WTC11 (cell line): ENCODE results near the gene G2E3. TPM values are rescaled to one million over a fixed set of nuclear protein-coding genes. Genes with fewer than 3 reads are reported as not detected.

Experiments used
- ATAC-seq: fragments of 200-7000 bp; cut with Tn5 transposase; 2 replicates; pipeline ENCODE4 v1.10.0; 2021; ENCODE audit warnings: mild to moderate bottlenecking, moderate library complexity
- Bru-seq: library from RNA; stranded (reverse); fragments of 400-500 nt; gene quantifications from one replicate; lab custom pipeline; 2021; lab: Mats Ljungman, UMichigan
- CTCF ChIA-PET: fragments of 300-600 bp; sonication (Branson Sonifier 250); formaldehyde crosslinking; loops from one replicate; lab custom pipeline; 2021; ENCODE audit warnings: antibody characterized with exemption; lab: Charles Lee
- POLR2A ChIA-PET: fragments of 350-600 bp; sonication (Branson Sonifier 250); formaldehyde crosslinking; loops from one replicate; lab custom pipeline; 2021; ENCODE audit warnings: antibody characterized with exemption; lab: Charles Lee
- DNase-seq: peaks from one replicate; pipeline ENCODE4 v3.0.0; 2021; ENCODE audit warnings: low spot score
- H3K27ac Mint-ChIP-seq: 2 replicates; pipeline ENCODE4 v1.8.0; 2021; ENCODE audit warnings: mixed read lengths
- H3K27me3 Mint-ChIP-seq: 2 replicates; pipeline ENCODE4 v1.8.0; 2021; ENCODE audit warnings: low read depth, mild to moderate bottlenecking, moderate library complexity, mixed read lengths
- H3K36me3 Mint-ChIP-seq: 2 replicates; pipeline ENCODE4 v1.8.0; 2021; ENCODE audit warnings: mixed read lengths
- H3K4me1 Mint-ChIP-seq: 2 replicates; pipeline ENCODE4 v1.8.0; 2022; ENCODE audit warnings: mixed read lengths
- H3K4me3 Mint-ChIP-seq: 2 replicates; pipeline ENCODE4 v1.8.0; 2021; ENCODE audit warnings: mild to moderate bottlenecking, moderate library complexity, mixed read lengths
- H3K9me3 Mint-ChIP-seq: 2 replicates; pipeline ENCODE4 v1.8.0; 2021; ENCODE audit warnings: mixed read lengths
- ATF1 ChIP-seq: sonication (generic); formaldehyde crosslinking; IDR thresholded peaks from 2 replicates; pipeline ENCODE4 v1.8.1; 2023; ENCODE audit warnings: mild to moderate bottlenecking, moderate library complexity, missing genetic modification reagents
- ATF2 ChIP-seq: sonication (generic); formaldehyde crosslinking; IDR thresholded peaks from 2 replicates; pipeline ENCODE4 v1.8.1; 2022; ENCODE audit warnings: low read depth, missing genetic modification reagents, borderline replicate concordance
- CREM ChIP-seq: sonication (generic); formaldehyde crosslinking; IDR thresholded peaks from 2 replicates; pipeline ENCODE4 v1.8.1; 2022; ENCODE audit warnings: mild to moderate bottlenecking, missing genetic modification reagents, moderate library complexity
- ETV6 ChIP-seq: sonication (generic); formaldehyde crosslinking; IDR thresholded peaks from 2 replicates; pipeline ENCODE4 v1.8.1; 2022; ENCODE audit warnings: mild to moderate bottlenecking, missing genetic modification reagents
- MAX ChIP-seq: sonication (generic); formaldehyde crosslinking; IDR thresholded peaks from 2 replicates; pipeline ENCODE4 v1.8.0; 2022; ENCODE audit warnings: mild to moderate bottlenecking, missing genetic modification reagents
- NR3C1 ChIP-seq: sonication (generic); formaldehyde crosslinking; conservative IDR thresholded peaks from 2 replicates; pipeline ENCODE4 v1.8.1; 2023; ENCODE audit warnings: low read depth, mild to moderate bottlenecking, missing genetic modification reagents
- RELA ChIP-seq: sonication (generic); formaldehyde crosslinking; IDR thresholded peaks from 2 replicates; pipeline ENCODE4 v1.8.1; 2022; ENCODE audit warnings: missing genetic modification reagents, mild to moderate bottlenecking, borderline replicate concordance
- SP1 ChIP-seq: sonication (generic); formaldehyde crosslinking; conservative IDR thresholded peaks from 2 replicates; pipeline ENCODE4 v1.8.1; 2022; ENCODE audit warnings: missing genetic modification reagents
- TCF7 ChIP-seq: sonication (generic); formaldehyde crosslinking; IDR thresholded peaks from 2 replicates; pipeline ENCODE4 v1.8.0; 2022; ENCODE audit warnings: mild to moderate bottlenecking, low read depth, missing genetic modification reagents, moderate library complexity
- ZNF121 ChIP-seq: sonication (generic); formaldehyde crosslinking; IDR thresholded peaks from 2 replicates; pipeline ENCODE4 v1.8.0; 2023; ENCODE audit warnings: missing genetic modification reagents
- ZNF281 ChIP-seq: sonication (generic); formaldehyde crosslinking; IDR thresholded peaks from 2 replicates; pipeline ENCODE4 v1.8.0; 2023; ENCODE audit warnings: mild to moderate bottlenecking, missing genetic modification reagents
- ZNF317 ChIP-seq: sonication (generic); formaldehyde crosslinking; IDR thresholded peaks from 2 replicates; pipeline ENCODE4 v1.8.1; 2023; ENCODE audit warnings: low read depth, mild to moderate bottlenecking, moderate library complexity, missing genetic modification reagents, borderline replicate concordance
- ZNF396 ChIP-seq: fragments of 250-450 bp; sonication (Bioruptor Pico); IDR thresholded peaks from 2 replicates; pipeline ENCODE4 v1.8.0; 2021; ENCODE audit warnings: mild to moderate bottlenecking, moderate library complexity, borderline replicate concordance
- long read RNA-seq, 3 experiments: library from RNA in 1 of 3; library from capped mRNA in 1 of 3; library from polyadenylated mRNA in 1 of 3; unstranded in 2 of 3; stranded (forward) in 1 of 3; transcript quantifications; one replicate each; pipeline ENCODE4 v2.0.0, GENCODE V29; 2021
- total RNA-seq: library from RNA; stranded (reverse); gene quantifications from 3 replicates; pipeline ENCODE4 v1.2.3, GENCODE V29; 2021
- TF ChIP-seq, protein P1 (sequence below): fragments of 250-450 bp; sonication (Bioruptor Pico); IDR thresholded peaks from 2 replicates; pipeline ENCODE4 v1.9.0; 2021; ENCODE audit warnings: moderate library complexity, mild to moderate bottlenecking, inconsistent platforms, borderline replicate concordance
- TF ChIP-seq, protein P2 (sequence below): sonication (generic); formaldehyde crosslinking; IDR thresholded peaks from 2 replicates; pipeline ENCODE4 v1.8.1; 2022; ENCODE audit warnings: missing genetic modification reagents, borderline replicate concordance
- TF ChIP-seq, protein P3 (sequence below): sonication (generic); formaldehyde crosslinking; IDR thresholded peaks from 2 replicates; pipeline ENCODE4 v1.8.0; 2023; ENCODE audit warnings: missing genetic modification reagents, mild to moderate bottlenecking, borderline replicate concordance
- TF ChIP-seq, protein P4 (sequence below): fragments of 250-450 bp; sonication (Bioruptor Pico); IDR thresholded peaks from 2 replicates; pipeline ENCODE4 v1.8.0; 2021; ENCODE audit warnings: mild to moderate bottlenecking
- TF ChIP-seq, protein P5 (sequence below): sonication (generic); formaldehyde crosslinking; IDR thresholded peaks from 2 replicates; pipeline ENCODE4 v1.8.1; 2023; ENCODE audit warnings: mild to moderate bottlenecking, missing genetic modification reagents

G2E3 gene
- 63.1 to 66.2 TPM (median 64.3 TPM) in 3 replicates for total RNA-seq
- Bru-seq, nascent RNA: percentile 95 among the genes with signal in this experiment
- long read RNA-seq, experiment 1, full-length matches to known transcripts: 273 of 358 reads
- long read RNA-seq, experiment 1, partial matches to known transcripts: 48 of 358 reads
- long read RNA-seq, experiment 1, other reads (novel, unspliced or antisense): 37 of 358 reads
- long read RNA-seq, experiment 2, full-length matches to known transcripts: 27 of 101 reads
- long read RNA-seq, experiment 2, partial matches to known transcripts: 37 of 101 reads
- long read RNA-seq, experiment 2, other reads (novel, unspliced or antisense): 37 of 101 reads
- long read RNA-seq, experiment 3, full-length matches to known transcripts: 45 of 105 reads
- long read RNA-seq, experiment 3, partial matches to known transcripts: 22 of 105 reads
- long read RNA-seq, experiment 3, other reads (novel, unspliced or antisense): 38 of 105 reads

DNA sequence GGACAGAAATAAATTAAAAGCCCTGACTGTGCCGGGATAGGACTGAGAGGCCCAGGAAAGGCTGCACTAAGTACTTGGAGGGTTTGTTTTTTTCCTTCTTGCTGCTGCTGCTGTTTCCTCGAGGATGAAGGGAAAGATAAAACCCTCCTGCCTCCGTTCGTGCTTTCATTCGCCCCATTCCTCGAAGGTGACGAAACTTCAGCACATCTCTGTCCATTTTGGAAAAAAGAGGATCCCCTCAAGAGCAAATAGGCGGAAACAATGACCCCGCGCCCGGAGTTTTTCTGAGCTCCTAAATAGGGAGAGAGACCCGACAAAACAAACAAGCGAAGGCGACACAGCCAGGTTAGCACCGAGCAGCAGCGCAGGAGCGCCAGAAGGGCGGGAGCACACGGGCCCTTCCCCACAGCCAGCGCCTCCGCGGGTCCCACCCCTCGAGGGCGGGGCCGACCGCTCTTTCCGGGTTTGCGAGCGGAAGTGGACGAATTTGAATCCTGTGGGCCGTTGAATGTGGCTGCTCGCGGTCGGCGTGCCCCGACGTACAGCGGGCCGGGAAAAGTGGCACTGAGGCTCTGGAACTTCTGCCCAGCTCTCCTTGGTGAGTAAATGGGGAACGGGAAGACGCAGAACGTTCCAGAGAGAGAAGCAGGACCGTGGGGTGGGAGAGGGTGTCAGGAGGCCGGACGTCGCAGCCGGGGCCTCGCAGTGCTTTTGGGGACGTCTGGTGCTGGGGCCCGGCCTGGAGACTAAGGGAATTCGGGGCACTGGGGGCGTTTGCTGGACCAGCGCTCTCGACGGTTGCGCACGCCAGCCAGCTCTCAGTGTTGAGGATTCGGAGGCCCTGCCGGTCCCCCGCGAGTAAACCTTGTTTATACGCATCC lies at the start of gene G2E3:
Gene G2E3, plus strand, starts transcription at position 484 of the 881 bp plus-strand sequence. CDS start 21,922 bp downstream, outside the sequence.
- H3K27ac Mint-ChIP-seq: peak within 1 kb of the TSS; percentile 98
- peak; percentile 98 for ATAC-seq
- H3K27me3 Mint-ChIP-seq: peaks cover 3% of the 10 kb centered on the region; the same call in 1 of the 2 replicates
- H3K4me3 Mint-ChIP-seq: peak within 1 kb of the TSS; percentile 99
- DNase-seq: peak; percentile 88
- ChIA-PET POLR2A (no interaction called here), CTCF (no interaction called here)
- peaks cover 32% of the 10 kb centered on the region for H3K4me1 Mint-ChIP-seq
- no peaks in the 10 kb centered on the region for H3K9me3 Mint-ChIP-seq
- H3K36me3 Mint-ChIP-seq: peaks cover 17% of the 10 kb centered on the region
- TF ChIP-seq ATF2 (no peak), TCF7 (CRISPR knock-in tag) (no peak), SP1 (CRISPR knock-in tag) (peak; percentile 87), ZNF396 (no peak), RELA (CRISPR knock-in tag) (no peak), CREM (CRISPR knock-in tag) (peak; percentile 82; the same call in 1 of the 2 replicates), ZNF121 (CRISPR knock-in tag) (0 out of 2 replicates have a peak, but pooled peaks have one; percentile 46), ZNF281 (no peak; the same call in 1 of the 2 replicates), ATF1 (CRISPR knock-in tag) (no peak), ZNF317 (CRISPR knock-in tag) (no peak), ETV6 (CRISPR knock-in tag) (peak; percentile 96), NR3C1 (CRISPR knock-in tag) (no peak), MAX (CRISPR knock-in tag) (peak; percentile 93)
- TF ChIP-seq, protein P1, sequence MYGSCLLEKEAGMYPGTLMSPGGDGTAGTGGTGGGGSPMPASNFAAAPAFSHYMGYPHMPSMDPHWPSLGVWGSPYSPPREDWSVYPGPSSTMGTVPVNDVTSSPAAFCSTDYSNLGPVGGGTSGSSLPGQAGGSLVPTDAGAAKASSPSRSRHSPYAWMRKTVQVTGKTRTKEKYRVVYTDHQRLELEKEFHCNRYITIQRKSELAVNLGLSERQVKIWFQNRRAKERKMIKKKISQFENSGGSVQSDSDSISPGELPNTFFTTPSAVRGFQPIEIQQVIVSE: no peak
- TF ChIP-seq, protein P2, sequence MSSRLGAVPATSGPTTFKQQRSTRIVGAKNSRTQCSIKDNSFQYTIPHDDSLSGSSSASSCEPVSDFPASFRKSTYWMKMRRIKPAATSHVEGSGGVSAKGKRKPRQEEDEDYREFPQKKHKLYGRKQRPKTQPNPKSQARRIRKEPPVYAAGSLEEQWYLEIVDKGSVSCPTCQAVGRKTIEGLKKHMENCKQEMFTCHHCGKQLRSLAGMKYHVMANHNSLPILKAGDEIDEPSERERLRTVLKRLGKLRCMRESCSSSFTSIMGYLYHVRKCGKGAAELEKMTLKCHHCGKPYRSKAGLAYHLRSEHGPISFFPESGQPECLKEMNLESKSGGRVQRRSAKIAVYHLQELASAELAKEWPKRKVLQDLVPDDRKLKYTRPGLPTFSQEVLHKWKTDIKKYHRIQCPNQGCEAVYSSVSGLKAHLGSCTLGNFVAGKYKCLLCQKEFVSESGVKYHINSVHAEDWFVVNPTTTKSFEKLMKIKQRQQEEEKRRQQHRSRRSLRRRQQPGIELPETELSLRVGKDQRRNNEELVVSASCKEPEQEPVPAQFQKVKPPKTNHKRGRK (CRISPR knock-in tag): no peak
- TF ChIP-seq, protein P3, sequence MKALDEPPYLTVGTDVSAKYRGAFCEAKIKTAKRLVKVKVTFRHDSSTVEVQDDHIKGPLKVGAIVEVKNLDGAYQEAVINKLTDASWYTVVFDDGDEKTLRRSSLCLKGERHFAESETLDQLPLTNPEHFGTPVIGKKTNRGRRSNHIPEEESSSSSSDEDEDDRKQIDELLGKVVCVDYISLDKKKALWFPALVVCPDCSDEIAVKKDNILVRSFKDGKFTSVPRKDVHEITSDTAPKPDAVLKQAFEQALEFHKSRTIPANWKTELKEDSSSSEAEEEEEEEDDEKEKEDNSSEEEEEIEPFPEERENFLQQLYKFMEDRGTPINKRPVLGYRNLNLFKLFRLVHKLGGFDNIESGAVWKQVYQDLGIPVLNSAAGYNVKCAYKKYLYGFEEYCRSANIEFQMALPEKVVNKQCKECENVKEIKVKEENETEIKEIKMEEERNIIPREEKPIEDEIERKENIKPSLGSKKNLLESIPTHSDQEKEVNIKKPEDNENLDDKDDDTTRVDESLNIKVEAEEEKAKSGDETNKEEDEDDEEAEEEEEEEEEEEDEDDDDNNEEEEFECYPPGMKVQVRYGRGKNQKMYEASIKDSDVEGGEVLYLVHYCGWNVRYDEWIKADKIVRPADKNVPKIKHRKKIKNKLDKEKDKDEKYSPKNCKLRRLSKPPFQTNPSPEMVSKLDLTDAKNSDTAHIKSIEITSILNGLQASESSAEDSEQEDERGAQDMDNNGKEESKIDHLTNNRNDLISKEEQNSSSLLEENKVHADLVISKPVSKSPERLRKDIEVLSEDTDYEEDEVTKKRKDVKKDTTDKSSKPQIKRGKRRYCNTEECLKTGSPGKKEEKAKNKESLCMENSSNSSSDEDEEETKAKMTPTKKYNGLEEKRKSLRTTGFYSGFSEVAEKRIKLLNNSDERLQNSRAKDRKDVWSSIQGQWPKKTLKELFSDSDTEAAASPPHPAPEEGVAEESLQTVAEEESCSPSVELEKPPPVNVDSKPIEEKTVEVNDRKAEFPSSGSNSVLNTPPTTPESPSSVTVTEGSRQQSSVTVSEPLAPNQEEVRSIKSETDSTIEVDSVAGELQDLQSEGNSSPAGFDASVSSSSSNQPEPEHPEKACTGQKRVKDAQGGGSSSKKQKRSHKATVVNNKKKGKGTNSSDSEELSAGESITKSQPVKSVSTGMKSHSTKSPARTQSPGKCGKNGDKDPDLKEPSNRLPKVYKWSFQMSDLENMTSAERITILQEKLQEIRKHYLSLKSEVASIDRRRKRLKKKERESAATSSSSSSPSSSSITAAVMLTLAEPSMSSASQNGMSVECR (CRISPR knock-in tag): peak; percentile 95
- TF ChIP-seq, protein P4, sequence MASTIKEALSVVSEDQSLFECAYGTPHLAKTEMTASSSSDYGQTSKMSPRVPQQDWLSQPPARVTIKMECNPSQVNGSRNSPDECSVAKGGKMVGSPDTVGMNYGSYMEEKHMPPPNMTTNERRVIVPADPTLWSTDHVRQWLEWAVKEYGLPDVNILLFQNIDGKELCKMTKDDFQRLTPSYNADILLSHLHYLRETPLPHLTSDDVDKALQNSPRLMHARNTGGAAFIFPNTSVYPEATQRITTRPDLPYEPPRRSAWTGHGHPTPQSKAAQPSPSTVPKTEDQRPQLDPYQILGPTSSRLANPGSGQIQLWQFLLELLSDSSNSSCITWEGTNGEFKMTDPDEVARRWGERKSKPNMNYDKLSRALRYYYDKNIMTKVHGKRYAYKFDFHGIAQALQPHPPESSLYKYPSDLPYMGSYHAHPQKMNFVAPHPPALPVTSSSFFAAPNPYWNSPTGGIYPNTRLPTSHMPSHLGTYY (CRISPR knock-in tag): no peak
- TF ChIP-seq, protein P5, sequence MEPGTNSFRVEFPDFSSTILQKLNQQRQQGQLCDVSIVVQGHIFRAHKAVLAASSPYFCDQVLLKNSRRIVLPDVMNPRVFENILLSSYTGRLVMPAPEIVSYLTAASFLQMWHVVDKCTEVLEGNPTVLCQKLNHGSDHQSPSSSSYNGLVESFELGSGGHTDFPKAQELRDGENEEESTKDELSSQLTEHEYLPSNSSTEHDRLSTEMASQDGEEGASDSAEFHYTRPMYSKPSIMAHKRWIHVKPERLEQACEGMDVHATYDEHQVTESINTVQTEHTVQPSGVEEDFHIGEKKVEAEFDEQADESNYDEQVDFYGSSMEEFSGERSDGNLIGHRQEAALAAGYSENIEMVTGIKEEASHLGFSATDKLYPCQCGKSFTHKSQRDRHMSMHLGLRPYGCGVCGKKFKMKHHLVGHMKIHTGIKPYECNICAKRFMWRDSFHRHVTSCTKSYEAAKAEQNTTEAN (CRISPR knock-in tag): peak; percentile 74; the same call in 1 of the 2 replicates
